NOMO-1 treated with DMSO at 0.1 percent for 48 hours (cell line): ENCODE measurements around the gene FMNL3.
"Not testable (repeated sequence)": the region's sequence is repeated elsewhere in the genome, so short reads cannot be mapped to it uniquely, and the experiment has no call there.

Source experiments
- DNase-seq: peaks from one replicate; lab custom pipeline; 2025; ENCODE audit not compliant: unreplicated experiment; lab: John Stamatoyannopoulos, UW

The FMNL3 gene, protein sequence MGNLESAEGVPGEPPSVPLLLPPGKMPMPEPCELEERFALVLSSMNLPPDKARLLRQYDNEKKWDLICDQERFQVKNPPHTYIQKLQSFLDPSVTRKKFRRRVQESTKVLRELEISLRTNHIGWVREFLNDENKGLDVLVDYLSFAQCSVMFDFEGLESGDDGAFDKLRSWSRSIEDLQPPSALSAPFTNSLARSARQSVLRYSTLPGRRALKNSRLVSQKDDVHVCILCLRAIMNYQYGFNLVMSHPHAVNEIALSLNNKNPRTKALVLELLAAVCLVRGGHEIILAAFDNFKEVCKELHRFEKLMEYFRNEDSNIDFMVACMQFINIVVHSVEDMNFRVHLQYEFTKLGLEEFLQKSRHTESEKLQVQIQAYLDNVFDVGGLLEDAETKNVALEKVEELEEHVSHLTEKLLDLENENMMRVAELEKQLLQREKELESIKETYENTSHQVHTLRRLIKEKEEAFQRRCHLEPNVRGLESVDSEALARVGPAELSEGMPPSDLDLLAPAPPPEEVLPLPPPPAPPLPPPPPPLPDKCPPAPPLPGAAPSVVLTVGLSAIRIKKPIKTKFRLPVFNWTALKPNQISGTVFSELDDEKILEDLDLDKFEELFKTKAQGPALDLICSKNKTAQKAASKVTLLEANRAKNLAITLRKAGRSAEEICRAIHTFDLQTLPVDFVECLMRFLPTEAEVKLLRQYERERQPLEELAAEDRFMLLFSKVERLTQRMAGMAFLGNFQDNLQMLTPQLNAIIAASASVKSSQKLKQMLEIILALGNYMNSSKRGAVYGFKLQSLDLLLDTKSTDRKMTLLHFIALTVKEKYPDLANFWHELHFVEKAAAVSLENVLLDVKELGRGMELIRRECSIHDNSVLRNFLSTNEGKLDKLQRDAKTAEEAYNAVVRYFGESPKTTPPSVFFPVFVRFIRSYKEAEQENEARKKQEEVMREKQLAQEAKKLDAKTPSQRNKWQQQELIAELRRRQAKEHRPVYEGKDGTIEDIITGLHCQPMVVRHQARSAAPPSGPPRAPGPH

DNA sequence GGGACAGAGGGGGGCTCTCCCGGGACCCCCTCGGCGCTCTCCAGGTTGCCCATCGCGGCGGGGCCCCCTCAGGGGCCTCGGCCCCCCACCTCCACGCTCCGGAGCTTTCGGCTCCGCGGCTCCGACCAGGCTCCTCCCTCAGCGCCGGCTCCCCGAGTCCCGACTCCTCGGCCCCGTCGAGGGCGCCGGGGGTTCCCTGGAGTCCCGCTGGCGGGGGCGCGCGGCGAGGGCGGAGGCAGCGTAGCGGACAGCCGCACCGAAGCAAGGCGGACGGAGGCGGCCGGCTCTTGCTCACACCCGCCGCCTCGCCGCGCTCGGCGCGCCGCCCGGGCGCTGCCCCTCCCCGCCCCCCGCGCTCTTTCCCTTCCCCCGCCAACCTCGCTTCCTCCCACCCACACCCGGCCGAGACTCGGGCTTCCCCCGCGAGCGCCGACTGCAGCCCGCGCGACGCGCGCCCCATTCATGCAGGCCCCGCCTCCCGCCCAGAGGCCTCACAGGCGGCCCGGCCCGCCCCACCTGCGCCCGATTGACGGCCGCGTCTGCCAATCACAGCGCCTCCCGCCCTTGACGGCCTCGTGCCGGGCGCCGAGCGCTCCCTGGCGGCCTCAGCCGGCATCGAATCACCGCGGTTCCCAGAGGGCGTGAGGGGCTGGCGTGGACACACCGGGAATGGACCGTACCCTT is at the start of gene FMNL3:
FMNL3 (minus strand) TSS at position 278 of the 684 bp plus-strand sequence; CDS start at position 53, 225 bp downstream.
- DNase-seq: peak; percentile 90

DNA sequence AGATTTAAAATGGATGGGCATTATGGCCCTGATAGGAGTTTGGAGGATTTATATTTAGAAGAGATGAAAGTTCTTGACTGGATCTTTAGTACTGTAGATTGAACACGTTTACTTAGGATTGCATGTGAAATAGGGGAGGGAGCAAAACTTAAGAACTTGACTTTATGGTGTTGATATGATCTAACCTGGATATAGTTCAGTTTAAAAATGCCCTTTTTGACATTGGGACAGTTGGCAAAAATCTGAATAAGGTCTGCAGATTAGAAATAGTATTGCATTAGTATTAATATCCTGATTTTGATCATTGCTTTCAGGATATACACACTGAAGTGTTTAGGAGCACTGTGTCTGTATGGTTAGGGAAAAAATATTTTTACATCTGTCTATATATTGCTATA is 43.8 kb upstream of the FMNL3 start:
- DNase-seq: no peak

DNA sequence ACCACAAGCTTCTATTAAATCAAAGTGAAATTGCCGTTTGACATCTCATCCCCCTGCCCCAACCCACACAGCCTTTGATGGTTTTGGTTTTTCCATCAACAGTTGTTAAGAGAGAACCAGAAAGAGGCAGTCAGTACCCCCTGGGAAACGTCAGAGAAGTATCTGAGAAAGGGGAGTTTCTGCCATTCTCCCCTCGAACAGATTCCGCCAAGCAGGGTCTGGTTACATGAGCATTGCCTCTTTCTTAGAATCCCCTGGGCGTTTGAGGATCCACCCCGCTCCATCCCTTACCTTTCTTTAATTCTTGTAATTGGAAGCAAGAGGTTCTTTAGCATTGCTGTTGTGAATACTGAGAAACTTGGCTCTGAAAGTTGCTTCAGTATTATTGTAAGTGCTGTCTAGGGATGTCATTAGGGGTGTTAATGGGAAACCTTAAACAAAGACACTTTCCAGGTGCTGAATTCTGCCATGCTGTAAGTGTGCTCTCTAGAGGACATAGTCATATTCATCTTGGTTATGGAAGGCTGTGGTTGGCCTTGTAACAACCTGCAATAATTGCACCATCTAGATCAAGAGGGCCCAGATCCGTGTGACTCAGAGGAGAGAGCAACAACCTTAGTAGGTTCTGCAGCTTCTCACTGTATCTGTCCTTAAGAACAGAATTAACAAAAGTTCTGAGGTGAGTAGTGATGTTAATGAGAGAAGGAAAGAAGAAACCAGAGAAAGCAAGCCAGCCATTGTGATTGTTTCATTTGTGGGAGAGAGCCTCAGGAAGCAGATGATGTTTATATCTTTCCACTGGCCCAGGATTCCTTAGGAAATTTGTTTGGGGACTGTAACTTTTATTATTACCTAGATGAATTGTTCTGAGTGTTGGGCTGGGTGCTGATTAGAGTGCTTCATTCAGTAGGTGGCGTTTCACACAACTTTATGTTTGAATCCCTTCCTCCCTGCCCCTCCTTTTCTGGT is 43.1 kb upstream of the FMNL3 start:
- DNase-seq: peak; percentile 79

DNA sequence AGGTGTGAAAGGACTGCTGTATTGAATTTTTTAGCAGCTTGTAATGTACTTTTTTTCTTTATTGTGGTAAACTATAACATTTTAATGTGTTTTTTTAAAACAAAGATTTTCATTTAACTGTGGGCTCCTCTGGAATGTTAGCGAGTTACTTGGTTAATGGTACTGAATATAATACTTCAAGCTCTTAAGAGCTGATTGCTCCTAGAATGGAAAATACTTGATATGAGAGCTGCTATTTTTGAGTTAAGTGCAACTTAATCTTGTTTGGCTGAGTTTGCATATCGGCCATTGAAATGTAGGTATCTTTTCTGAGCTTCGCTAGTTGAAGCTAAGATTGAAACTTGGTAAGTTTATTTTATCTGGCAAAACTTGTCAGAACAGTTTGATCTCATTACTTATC is 41.6 kb upstream of the FMNL3 start:
- DNase-seq: no peak

DNA sequence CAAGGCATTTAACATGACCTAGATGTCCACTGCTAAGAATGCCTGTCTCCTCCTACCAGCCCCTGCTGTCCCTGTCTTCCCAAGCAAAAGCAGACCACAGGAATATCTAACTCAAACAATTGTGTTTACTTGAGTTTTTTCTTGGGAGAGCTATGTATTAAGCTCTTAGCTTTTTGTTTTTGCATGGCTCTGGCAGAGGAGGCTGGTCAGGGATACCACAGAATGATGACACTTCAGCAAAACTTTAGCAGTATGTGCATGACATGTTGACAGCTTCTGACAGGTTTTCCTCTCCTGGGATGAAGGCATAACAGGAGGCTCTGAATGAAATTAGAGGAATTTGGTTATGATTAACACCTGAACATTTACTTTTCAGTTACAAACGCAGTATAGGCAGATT is 41.1 kb upstream of the FMNL3 start:
- DNase-seq: no peak

DNA sequence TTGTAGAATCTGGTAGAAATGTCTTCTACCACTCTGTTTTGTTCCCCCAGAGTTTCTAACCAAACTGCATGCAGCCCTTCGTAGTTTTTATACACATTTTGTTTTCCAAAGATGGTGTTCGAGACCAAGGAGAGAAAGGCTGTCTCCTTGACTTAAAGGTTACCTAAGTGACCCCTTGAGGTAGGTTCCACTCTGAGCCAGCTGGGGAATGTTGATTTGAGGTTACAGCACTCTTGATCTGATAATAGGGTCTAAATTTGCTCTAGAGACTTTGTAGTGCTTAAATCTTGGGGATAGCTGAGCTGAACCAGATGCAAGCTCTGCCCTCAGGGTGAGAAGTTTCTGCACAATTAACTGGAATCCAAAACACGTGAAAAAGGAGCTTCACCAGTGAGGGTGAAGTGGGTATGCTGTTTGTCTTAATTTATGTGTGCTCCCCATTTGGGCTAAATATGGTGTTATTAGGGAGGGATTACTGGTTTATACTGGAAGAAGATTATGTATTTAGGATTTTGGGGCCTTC is 37.2 kb upstream of the FMNL3 start:
- DNase-seq: no peak

DNA sequence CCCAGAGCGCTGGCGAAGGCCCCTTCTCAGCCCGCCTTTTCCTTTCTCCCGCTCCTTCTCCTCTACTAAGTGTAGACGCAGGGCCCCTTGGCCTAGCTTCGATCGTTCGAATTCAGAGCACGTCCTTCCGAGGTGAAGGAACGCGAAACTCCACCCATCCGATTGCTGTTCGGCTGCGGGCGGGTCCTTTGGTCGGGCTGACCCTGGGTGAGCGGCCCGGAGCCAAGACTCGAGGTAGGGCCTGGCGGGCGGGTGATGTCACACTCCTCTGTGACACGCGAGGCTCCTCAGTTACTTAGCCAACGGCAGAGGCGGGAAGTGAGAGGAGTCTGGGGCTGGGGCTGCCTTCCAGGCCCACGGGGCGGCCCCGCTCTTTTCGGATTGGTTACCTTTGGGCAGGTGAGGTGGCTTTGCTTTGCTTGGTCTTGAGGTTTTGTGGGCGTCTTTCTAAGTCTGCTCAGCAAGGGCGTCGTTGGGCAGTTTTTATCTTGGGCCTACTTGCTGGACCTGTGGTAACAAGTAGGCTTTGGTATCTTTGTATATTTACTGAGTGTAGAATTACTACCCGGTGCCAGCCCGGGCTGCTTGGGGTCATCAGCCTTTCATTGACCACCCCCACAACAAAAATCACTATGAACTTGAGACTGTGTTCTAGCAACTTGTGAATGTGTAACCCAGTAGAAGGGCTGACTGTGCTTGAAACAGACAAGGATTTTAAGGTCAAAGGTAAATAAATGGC is 34.8 kb upstream of the FMNL3 start:
- DNase-seq: peak; percentile 89

DNA sequence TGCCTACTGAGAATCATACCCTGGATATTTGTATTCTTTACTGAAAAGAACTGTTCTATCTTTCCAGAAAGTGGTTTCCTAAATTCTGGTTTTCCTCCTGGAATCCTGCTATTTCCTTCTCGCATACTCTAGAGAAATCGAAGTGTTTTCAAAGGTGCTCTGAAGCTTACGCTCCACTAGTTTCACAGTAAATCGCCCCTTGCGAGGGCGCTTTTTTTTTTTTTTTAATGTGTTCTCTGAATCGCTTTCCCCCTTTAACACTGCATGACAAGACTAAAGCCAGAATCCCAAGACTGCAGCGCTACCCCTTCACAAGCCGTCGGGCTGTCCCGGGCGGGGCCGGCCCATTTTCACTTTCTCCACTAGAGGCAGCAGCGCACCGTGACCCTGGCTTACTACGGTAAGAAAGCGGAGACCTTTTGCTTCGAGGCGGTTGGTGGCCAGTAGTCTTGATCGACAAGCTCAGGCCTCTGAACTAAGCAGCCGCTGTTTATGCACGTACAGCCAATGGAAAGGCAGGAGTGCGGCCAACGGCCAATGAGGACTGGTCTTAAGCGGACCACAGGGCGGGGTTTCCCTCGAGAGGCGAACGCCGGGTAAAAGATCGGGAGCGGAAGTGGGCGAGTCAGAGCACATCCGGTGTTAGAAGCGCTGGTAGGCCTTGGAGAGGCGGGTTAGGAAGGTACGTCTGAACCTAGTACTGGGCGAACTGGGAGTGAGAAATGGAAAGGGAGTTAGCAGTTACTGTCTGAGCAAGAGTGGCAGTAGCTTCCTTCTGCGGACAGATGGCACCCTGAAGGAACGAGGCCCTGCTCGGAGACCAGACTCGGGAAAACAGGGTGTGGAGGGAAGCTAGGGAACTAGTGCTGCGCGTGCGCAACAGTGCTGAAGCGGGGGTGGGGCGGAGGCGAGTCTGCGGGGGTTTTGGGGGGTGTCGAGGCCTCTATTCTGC is 34.0 kb upstream of the FMNL3 start, which contains the start of gene TMBIM6:
TMBIM6 (plus strand) TSS at position 628 of the 952 bp plus-strand sequence. CDS start 10,937 bp downstream, outside the sequence.
- peak; percentile 100 for DNase-seq

DNA sequence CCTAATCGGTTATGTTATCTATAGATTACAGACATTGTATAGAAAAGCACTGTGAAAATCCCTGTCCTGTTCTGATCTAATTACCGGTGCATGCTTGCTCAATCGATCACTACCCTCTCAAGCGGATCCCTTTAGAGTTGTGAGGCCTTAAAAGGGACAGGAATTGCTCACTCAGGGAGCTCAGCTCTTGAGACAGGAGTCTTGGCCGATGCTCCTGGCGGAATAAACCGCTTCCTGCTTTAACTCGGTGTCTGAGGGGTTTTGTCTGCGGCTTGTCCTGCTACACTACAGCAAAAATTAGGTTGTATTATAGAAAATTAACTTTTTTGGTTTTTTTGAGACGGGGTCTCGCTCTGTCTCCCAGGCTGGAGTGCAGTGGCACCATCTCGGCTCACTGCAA is 33.1 kb upstream of the FMNL3 start:
- not testable (repeated sequence) for DNase-seq

DNA sequence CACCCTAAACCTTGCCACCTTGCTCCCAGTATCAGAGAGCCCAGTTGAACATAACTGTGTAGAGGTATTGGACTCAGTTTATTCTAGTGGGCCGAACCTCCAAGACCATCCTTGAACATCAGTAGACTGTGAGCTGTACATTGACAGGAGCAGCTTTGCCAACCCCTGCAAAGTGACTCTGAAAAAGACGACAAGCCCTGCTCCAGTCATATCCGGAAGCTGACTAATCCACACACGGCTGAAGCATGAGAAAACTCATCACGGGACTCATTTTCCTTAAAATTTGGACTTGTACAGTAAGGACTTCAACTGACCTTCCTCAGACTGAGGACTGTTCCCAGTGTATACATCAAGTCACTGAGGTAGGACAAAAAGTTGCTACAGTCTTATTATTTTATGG is 31.5 kb upstream of the FMNL3 start:
- not testable (repeated sequence) for DNase-seq

DNA sequence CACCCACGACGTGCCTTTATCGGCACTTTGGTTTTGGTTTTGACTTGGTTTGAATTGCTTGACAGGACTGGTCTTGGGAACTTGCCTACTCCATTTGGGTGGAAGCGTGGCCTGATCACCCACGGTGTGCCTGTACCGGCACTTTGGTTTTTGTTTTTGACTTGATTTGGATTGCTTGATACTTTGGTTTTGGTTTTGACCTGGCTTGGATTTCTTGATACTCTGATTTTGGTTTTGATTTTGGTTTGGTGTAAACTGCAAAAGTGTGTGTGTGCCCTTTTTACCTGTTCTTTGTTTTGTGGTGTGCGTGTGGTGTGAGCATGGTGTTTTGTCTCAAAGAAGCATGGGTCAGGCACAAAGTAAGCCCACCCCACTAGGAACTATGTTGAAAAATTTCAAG is 27.7 kb upstream of the FMNL3 start:
- DNase-seq: not testable (repeated sequence)

DNA sequence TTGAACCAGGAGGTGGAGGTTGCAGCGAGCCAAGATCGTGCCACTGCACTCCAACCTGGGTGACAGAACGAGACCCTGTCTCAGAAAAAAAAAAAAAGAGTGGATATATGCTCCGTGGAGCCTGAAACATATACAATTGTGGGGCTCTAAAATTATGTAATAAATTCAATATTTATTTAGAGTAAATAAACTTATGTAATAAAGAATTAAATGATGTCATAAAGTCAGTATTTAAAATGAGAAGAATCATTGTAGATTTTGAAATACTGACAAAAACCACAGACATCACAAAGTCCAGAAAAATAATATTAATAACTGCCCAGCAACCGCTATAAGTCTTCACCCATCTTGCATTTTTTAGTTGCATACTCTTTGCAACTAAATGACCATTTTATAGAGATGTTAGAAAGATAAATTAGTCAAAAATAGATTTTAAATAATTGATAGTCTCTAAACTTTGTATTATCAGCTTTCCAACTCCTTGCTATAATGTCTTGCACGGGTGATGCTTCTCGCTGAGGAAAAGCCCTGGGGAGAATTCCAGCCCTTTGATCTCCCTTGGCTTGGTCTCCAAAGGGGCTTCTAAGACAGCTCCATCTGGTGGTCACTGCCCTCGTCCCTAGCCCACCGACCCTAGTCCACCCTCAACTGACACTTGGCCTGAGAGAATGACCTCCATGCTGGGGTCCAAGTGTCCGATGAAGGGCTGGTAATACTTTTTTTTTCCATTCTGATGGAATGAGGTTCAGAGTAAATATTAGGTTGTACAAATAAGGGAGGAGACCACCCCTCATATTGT is 26.2 kb upstream of the FMNL3 start:
- DNase-seq: no peak

DNA sequence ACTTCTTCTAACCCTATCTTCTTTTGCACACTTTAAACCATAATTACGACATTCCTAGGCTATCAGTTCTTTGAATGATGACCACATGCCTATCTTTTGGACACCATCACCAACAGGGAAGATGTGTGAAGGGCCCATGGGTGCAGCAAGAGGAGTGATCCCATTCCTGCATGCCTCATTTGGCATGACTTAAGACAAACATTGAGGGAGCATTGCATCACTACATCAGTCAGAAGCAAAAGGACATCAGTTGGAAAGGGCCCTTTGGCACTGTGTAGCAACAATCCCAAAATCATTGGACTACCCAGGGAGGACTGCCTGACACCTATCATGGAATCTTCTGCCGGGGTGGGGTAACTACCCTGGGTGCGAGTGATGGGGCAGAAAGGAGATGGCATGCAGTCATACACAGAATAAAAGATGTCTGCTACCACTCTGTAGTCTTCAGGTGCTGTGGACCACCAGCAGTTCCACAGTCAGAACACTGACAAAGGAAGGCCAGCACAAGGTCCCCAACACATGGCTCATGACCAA is 23.4 kb upstream of the FMNL3 start:
- DNase-seq: no peak

DNA sequence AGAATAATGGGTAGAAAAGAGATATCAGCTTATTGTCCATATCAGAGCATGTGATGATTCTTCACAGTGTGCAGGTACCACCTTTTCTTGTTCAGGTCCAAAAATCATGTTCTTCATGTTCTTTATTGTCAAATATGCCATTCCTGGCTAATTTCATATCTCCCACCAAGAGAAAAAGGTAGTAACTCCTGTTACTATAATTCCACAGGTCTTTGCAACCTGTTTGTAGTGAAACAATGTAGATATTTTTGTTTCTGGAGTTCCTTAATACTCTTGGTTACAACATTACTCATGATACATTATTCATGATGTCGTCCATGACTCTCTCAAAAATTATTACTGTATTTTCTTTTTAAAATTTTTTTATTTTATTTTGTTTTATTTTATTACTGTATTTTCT is 22.8 kb upstream of the FMNL3 start:
- no peak for DNase-seq

DNA sequence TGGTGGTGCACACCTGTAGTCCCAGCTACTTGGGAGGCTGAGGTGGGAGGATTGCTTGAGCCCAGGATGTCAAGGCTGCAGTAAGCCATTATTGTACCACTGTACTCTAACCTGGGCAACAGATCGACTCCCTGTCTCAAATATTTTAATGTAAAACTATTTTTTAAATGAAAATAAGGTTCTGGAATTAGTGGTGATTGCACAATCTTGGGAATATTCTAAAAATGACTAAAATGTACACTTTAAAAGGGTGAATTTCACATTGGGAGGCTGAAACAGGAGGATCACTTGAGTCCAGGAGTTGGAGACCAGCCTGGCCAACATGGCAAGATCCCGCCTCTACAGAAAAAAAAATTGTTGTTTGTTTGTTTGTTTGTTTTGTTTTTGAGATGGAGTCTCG is 21.2 kb upstream of the FMNL3 start:
- no peak for DNase-seq

DNA sequence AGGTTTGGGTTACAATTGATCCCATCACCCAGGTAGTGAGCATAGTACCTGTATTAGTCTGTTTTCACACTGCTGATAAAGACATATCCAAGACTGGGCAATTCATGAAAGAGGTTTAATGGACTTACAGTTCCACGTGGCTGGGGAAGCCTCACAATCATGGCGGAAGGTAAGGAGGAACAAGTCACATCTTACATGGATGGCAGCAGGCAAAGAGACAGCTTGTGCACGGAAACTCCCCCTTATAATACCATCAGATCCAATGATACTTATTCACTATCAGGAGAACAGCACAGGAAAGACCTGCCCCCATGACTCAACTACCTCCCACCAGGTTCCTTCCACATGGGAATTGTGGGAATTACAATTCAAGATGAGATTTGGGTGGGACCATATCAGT is 14.2 kb upstream of the FMNL3 start:
- not testable (repeated sequence) for DNase-seq

DNA sequence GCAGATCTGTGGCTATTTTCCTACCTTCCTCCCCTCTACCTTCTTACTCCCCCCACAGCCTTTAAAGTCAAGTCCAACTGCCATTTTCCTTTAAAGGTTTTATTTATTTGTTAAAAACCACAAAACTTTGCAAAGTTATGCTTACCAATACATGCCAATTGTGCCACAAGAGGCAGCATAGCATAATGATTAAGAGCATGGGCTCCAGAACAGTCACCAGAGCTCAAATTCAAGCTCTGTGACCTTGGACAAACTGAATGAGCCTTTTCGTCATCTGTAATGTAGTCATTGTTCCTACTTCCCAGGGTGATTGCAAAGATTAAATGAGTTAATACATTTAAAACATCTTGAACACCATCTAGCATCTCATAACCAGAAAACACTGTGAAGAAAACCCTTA is 13.0 kb upstream of the FMNL3 start:
- DNase-seq: no peak
